H1 (cell line): ENCODE measurements around the gene GNG13. TPM values are rescaled to one million over a fixed set of nuclear protein-coding genes. Genes with fewer than 3 reads are reported as not detected.

ENCODE experiments used
- CTCF ChIA-PET: fragments of 300-600 bp; sonication (Branson Sonifier 250); formaldehyde crosslinking; loops from one replicate; lab custom pipeline; 2021; ENCODE audit not compliant: partially characterized antibody; lab: Charles Lee
- POLR2A ChIA-PET: fragments of 300-600 bp; sonication (Branson Sonifier 250); formaldehyde crosslinking; loops from one replicate; lab custom pipeline; 2021; ENCODE audit warnings: inconsistent platforms; ENCODE audit not compliant: partially characterized antibody; lab: Charles Lee
- DNase-seq, 2 experiments: peaks; one replicate each; pipeline versions ENCODE4 v3.0.0 to v3.0.0-alpha.2; 2010 to 2022; ENCODE audit warnings: low spot score in 2 of 2, low read depth in 1 of 2, mixed read lengths in 1 of 2
- FAIRE-seq: peaks from 2 replicates; lab custom pipeline; 2011; peaks lifted over from hg19 to GRCh38; lab: Jason Lieb, UNC
- H2AFZ ChIP-seq: 2 replicates; pipeline ENCODE4 v1.8.1; 2012; ENCODE audit warnings: low read length, inconsistent platforms
- H2AK5ac ChIP-seq: 2 replicates; pipeline ENCODE4 v1.6.1; 2013; ENCODE audit warnings: low read depth, low read length
- H2BK120ac ChIP-seq: replicated peaks from 2 replicates; pipeline ENCODE3; 2013; ENCODE audit warnings: low read depth, low read length, inconsistent platforms
- H2BK12ac ChIP-seq: 2 replicates; pipeline ENCODE4 v1.6.1; 2013; ENCODE audit warnings: low read depth, low read length
- H2BK15ac ChIP-seq: 2 replicates; pipeline ENCODE4 v1.6.1; 2013; ENCODE audit warnings: low read length
- H2BK20ac ChIP-seq: 2 replicates; pipeline ENCODE4 v1.6.1; 2013; ENCODE audit warnings: low read length
- H2BK5ac ChIP-seq: 2 replicates; pipeline ENCODE4 v1.6.1; 2013; ENCODE audit warnings: low read depth, low read length
- H3K14ac ChIP-seq: 2 replicates; pipeline ENCODE4 v1.6.1; 2013; ENCODE audit warnings: inconsistent platforms; ENCODE audit not compliant: insufficient read length
- H3K18ac ChIP-seq: 2 replicates; pipeline ENCODE4 v1.6.1; 2013; ENCODE audit warnings: low read length; ENCODE audit errors: extremely low read depth
- H3K23ac ChIP-seq: 2 replicates; pipeline ENCODE4 v1.6.1; 2013; ENCODE audit warnings: inconsistent platforms; ENCODE audit not compliant: insufficient read length
- H3K23me2 ChIP-seq: 2 replicates; pipeline ENCODE4 v1.6.1; 2013; ENCODE audit warnings: low read depth, low read length
- H3K27ac ChIP-seq: 2 replicates; pipeline ENCODE4 v1.6.1; 2011; ENCODE audit warnings: low read depth, low read length, inconsistent platforms
- H3K27me3 ChIP-seq, 4 experiments: replicated peaks in 1 of 4; 1 replicate in 1 of 4; 2 replicates in 3 of 4; pipeline versions ENCODE4 v1.6.1 to v1.8.1; 2011 to 2013; ENCODE audit warnings: low read length in 3 of 4, mild to moderate bottlenecking in 3 of 4, inconsistent platforms in 2 of 4, mixed read lengths in 2 of 4, moderate library complexity in 1 of 4; ENCODE audit not compliant: control insufficient read depth in 3 of 4, insufficient read depth in 3 of 4; ENCODE audit errors: extremely low read depth in 1 of 4
- H3K36me3 ChIP-seq, 4 experiments: 2 replicates each; pipeline versions ENCODE4 v1.6.1 to v1.8.1; 2011 to 2013; ENCODE audit warnings: mild to moderate bottlenecking in 4 of 4, low read length in 3 of 4, moderate library complexity in 2 of 4, control low read depth in 1 of 4, inconsistent platforms in 1 of 4; ENCODE audit not compliant: insufficient read depth in 4 of 4, control insufficient read depth in 2 of 4
- H3K4ac ChIP-seq: replicated peaks from 2 replicates; pipeline ENCODE3; 2013; ENCODE audit warnings: low read length, low read depth, mixed read lengths, inconsistent platforms; ENCODE audit not compliant: insufficient read length
- H3K4me1 ChIP-seq, 4 experiments: replicated peaks in 1 of 4; 1 replicate in 1 of 4; 2 replicates in 3 of 4; pipeline versions ENCODE4 v1.6.1 to v1.8.1; 2011 to 2013; ENCODE audit warnings: low read length in 3 of 4, inconsistent platforms in 2 of 4, mixed read lengths in 1 of 4; ENCODE audit not compliant: insufficient read depth in 4 of 4, control insufficient read depth in 3 of 4
- H3K4me2 ChIP-seq, 2 experiments: 2 replicates each; pipeline versions ENCODE4 v1.6.1 to v1.8.1; 2011 to 2013; ENCODE audit warnings: low read depth in 2 of 2, low read length in 2 of 2, control low read depth in 1 of 2, inconsistent platforms in 1 of 2, mild to moderate bottlenecking in 1 of 2; ENCODE audit not compliant: insufficient read depth in 1 of 2
- H3K4me3 ChIP-seq, 4 experiments: fragments of 200-600, 300-600 bp in 1 of 4; sonication (generic), shearing (Covaris generic), sonication (Bioruptor Twin) in 1 of 4; 2 replicates each; pipeline versions ENCODE4 v1.5.1 to v1.8.1; 2011 to 2016; ENCODE audit warnings: low read length in 4 of 4, low read depth in 3 of 4, control low read depth in 2 of 4, inconsistent platforms in 2 of 4, mild to moderate bottlenecking in 2 of 4, mixed read lengths in 1 of 4, moderate library complexity in 1 of 4; ENCODE audit not compliant: insufficient read depth in 2 of 4; ENCODE audit errors: extremely low read depth in 1 of 4
- H3K56ac ChIP-seq: replicated peaks from 2 replicates; pipeline ENCODE3; 2013; ENCODE audit warnings: low read depth, mild to moderate bottlenecking, mixed read lengths, low read length, inconsistent platforms; ENCODE audit not compliant: insufficient read length
- H3K79me1 ChIP-seq: 2 replicates; pipeline ENCODE4 v1.6.1; 2013; ENCODE audit warnings: low read depth, low read length, control low read depth
- H3K79me2 ChIP-seq, 2 experiments: 2 replicates each; pipeline versions ENCODE4 v1.6.1 to v1.8.1; 2012 to 2013; ENCODE audit warnings: low read length in 2 of 2, mild to moderate bottlenecking in 2 of 2, inconsistent platforms in 1 of 2; ENCODE audit not compliant: insufficient read depth in 2 of 2, control insufficient read depth in 1 of 2
- H3K9ac ChIP-seq, 4 experiments: replicated peaks in 1 of 4; 1 replicate in 1 of 4; 2 replicates in 3 of 4; pipeline versions ENCODE4 v1.6.1 to v1.8.1; 2011 to 2013; ENCODE audit warnings: low read depth in 3 of 4, low read length in 3 of 4, control low read depth in 2 of 4, mild to moderate bottlenecking in 2 of 4, moderate library complexity in 2 of 4, inconsistent platforms in 1 of 4; ENCODE audit errors: extremely low read depth in 1 of 4
- H3K9me3 ChIP-seq, 2 experiments: 2 replicates each; pipeline versions ENCODE4 v1.6.1 to v1.8.1; 2012 to 2013; ENCODE audit warnings: mild to moderate bottlenecking in 2 of 2, moderate library complexity in 2 of 2, control low read depth in 1 of 2, inconsistent platforms in 1 of 2, low read depth in 1 of 2, low read length in 1 of 2, mixed read lengths in 1 of 2; ENCODE audit not compliant: insufficient read depth in 2 of 2
- H4K20me1 ChIP-seq, 2 experiments: replicated peaks in 1 of 2; 2 replicates each; pipeline versions ENCODE3 to v1.8.1; 2011 to 2013; ENCODE audit warnings: inconsistent platforms in 2 of 2, low read length in 2 of 2, mild to moderate bottlenecking in 1 of 2; ENCODE audit not compliant: insufficient read depth in 2 of 2, control insufficient read depth in 1 of 2
- H4K5ac ChIP-seq: 2 replicates; pipeline ENCODE4 v1.6.1; 2013; ENCODE audit warnings: low read length, low read depth, mixed read lengths, inconsistent platforms; ENCODE audit not compliant: insufficient read length
- H4K8ac ChIP-seq: 2 replicates; pipeline ENCODE4 v1.8.0; 2013; ENCODE audit warnings: mild to moderate bottlenecking, moderate library complexity, low read length, inconsistent platforms; ENCODE audit not compliant: insufficient read depth; ENCODE audit errors: extremely low read depth
- H4K91ac ChIP-seq: replicated peaks from 2 replicates; pipeline ENCODE3; 2013; ENCODE audit warnings: low read length, mixed read lengths, inconsistent platforms; ENCODE audit not compliant: insufficient read length
- WGBS, 2 experiments: shearing (Covaris generic) in 1 of 2; methylation state at CpG; one replicate each; pipeline versions ENCODE4 v1.1.6 to v1.1.7; 2013 to 2015; ENCODE audit warnings: low lambda C conversion rate in 2 of 2, mixed read lengths in 2 of 2, inconsistent platforms in 1 of 2, low coverage in 1 of 2, missing lambda C conversion rate in 1 of 2; ENCODE audit not compliant: insufficient replicate concordance in 2 of 2, insufficient coverage in 1 of 2, insufficient read length in 1 of 2; ENCODE audit errors: extremely low coverage in 1 of 2, missing lambda C conversion rate in 1 of 2; 5-methylcytosine and 5-hydroxymethylcytosine counted together
- polyA plus RNA-seq, 7 experiments: library from polyadenylated mRNA; depleted of rRNA in 3 of 7; stranded (reverse) in 5 of 7; unstranded in 2 of 7; fragments of >200 nt in 5 of 7; fragments of 200-250 nt in 2 of 7; gene quantifications; 1 replicate in 5 of 7; 2 replicates in 1 of 7; 4 replicates in 1 of 7; pipeline versions ENCODE4 v1.2.1 to v1.2.3, GENCODE V29; 2011 to 2013; ENCODE audit warnings: missing spikeins in 2 of 7, mixed read lengths in 2 of 7
- total RNA-seq: library from RNA; stranded (reverse); fragmentation: NEBNext Ultra II Directional; extraction: Animal tissue kit (Norgen Biotek cat#: 25700); gene quantifications from 2 replicates; pipeline ENCODE4 v1.2.1, GENCODE V29; 2021
- TF ChIP-seq, protein P1 (sequence below): IDR thresholded peaks from 2 replicates; pipeline ENCODE4 v1.6.1; 2012; ENCODE audit warnings: inconsistent platforms

GNG13 gene
- total and polyA plus RNA-seq, 2 of the 8 experiments (the other 6 are each of a cell fraction or from before 2014, with no cell fraction given): not detected

DNA sequence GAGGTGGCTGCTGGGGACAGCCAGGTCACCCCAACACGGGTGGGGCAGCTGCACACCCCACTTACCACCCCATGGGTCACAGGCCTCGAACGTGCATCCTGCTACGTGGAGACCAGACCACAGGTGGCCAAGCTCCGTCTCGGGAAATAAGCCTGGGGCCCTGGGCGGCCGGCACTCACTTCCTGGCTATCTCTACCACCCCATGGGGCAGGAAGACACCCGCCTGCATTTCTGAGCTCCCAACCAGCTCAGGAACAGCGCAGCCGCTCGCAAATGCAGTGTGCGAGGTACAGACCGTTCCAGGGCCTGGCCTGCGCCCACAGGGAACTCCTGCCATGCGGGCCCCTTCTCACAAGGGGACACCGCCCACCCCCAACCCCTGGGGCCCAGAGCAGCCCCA is 4.9 kb upstream of the GNG13 start:
- Histone ChIP-seq H2BK20ac (no peak overlapping the region), H2AK5ac (no peak overlapping the region), H4K20me1 (peaks cover 3 to 6% of the 10 kb centered on the region in 2 experiments), H3K56ac (no peak overlapping the region), H2BK15ac (no peak overlapping the region), H2AFZ (no peak overlapping the region), H3K27me3 (peaks cover 1 to 45% (median 30%) of the 10 kb centered on the region in 4 experiments), H4K5ac (no peak overlapping the region), H3K4ac (no peak overlapping the region), H3K4me1 (peaks cover 0 to 10% (median 4%) of the 10 kb centered on the region in 4 experiments; a peak in 6 of 7 replicates), H3K36me3 (no peaks in the 10 kb centered on the region), H4K8ac (peak overlapping the region; percentile 40; the same call in 1 of the 2 replicates), H3K4me3 (no peak overlapping the region), H3K23ac (no peak overlapping the region), H3K9me3 (no peaks in the 10 kb centered on the region), H4K91ac (no peak overlapping the region), H3K79me1 (no peaks in the 10 kb centered on the region), H2BK5ac (no peak overlapping the region), H2BK120ac (no peak overlapping the region), H3K23me2 (peaks cover under 1% of the 10 kb centered on the region; the same call in 1 of the 2 replicates), H3K27ac (no peak overlapping the region), H3K18ac (no peak overlapping the region), H3K9ac (no peak overlapping the region), H3K14ac (no peak overlapping the region), H3K4me2 (no peak overlapping the region), H3K79me2 (peaks cover 0 to 5% of the 10 kb centered on the region in 2 experiments; a peak in 1 of 4 replicates), H2BK12ac (no peak overlapping the region)
- no peak for DNase-seq
- FAIRE-seq: no peak
- ChIA-PET POLR2A (interaction anchor here (0.7 kb wide), 1 partner anchor 124 kb away, joined by 3 read pairs; no protein-coding TSS in a partner anchor), CTCF (interaction anchor here (0.7 to 2.5 kb wide), 5 partner anchors 9 to 625 kb away, joined by 3 to 7 read pairs (median 4); partner anchors contain the start of gene CIAO3)
- WGBS, 2 experiments: 92% methylated on average over 17 of the region's 17 CpGs; no CpG with 5 or more reads in 1 of the 2 experiments
- TF ChIP-seq, protein P1, sequence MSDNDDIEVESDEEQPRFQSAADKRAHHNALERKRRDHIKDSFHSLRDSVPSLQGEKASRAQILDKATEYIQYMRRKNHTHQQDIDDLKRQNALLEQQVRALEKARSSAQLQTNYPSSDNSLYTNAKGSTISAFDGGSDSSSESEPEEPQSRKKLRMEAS: no peak
